Glutamatergic neuron (in vitro differentiated cells): Measurements from ENCODE around the gene FAM184B. TPM values are rescaled to one million over a fixed set of nuclear protein-coding genes. Genes with fewer than 3 reads are reported as not detected.

Source experiments
- DNase-seq: peaks from one replicate; pipeline ENCODE4 v3.0.0; 2022
- H3K27ac Mint-ChIP-seq: one replicate; pipeline ENCODE4 v1.8.0; 2020; ENCODE audit warnings: mild to moderate bottlenecking, mixed read lengths, inconsistent platforms; ENCODE audit not compliant: unreplicated experiment
- H3K27me3 Mint-ChIP-seq: one replicate; pipeline ENCODE4 v1.8.0; 2020; ENCODE audit warnings: mild to moderate bottlenecking, moderate library complexity, mixed read lengths, inconsistent platforms; ENCODE audit not compliant: unreplicated experiment
- H3K36me3 Mint-ChIP-seq: one replicate; pipeline ENCODE4 v1.8.0; 2020; ENCODE audit warnings: mild to moderate bottlenecking, mixed read lengths, inconsistent platforms; ENCODE audit not compliant: unreplicated experiment
- H3K4me1 Mint-ChIP-seq: one replicate; pipeline ENCODE4 v1.8.0; 2020; ENCODE audit warnings: mild to moderate bottlenecking, low read depth, mixed read lengths, inconsistent platforms; ENCODE audit not compliant: unreplicated experiment
- H3K4me3 Mint-ChIP-seq: one replicate; pipeline ENCODE4 v1.8.0; 2020; ENCODE audit warnings: mild to moderate bottlenecking, mixed read lengths, inconsistent platforms; ENCODE audit not compliant: unreplicated experiment
- H3K9me3 Mint-ChIP-seq: one replicate; pipeline ENCODE4 v1.8.0; 2020; ENCODE audit warnings: mild to moderate bottlenecking, moderate library complexity, mixed read lengths, inconsistent platforms; ENCODE audit not compliant: unreplicated experiment
- total RNA-seq: library from RNA; stranded (reverse); fragmentation: NEBNext Ultra II Directional; extraction: Animal tissue kit (Norgen Biotek cat#: 25700); gene quantifications from one replicate; pipeline ENCODE4 v1.2.1, GENCODE V29; 2021; ENCODE audit not compliant: unreplicated experiment
- TF ChIP-seq, protein P1 (sequence below): fragments of 200-600 bp; sonication (generic); IDR thresholded peaks from one replicate; pipeline ENCODE4 v1.5.0; 2021; ENCODE audit not compliant: partially characterized antibody, unreplicated experiment

FAM184B gene
- total RNA-seq, 1 donor from 2014 or later: not detected

GRCh38 chr4:17630228-17630627, 151.2 kb downstream of the FAM184B start:
- no peak overlapping the region for H3K4me3 Mint-ChIP-seq
- peaks cover 4% of the 10 kb centered on the region for H3K36me3 Mint-ChIP-seq
- H3K27me3 Mint-ChIP-seq: peaks cover 2% of the 10 kb centered on the region
- TF ChIP-seq, protein P1, sequence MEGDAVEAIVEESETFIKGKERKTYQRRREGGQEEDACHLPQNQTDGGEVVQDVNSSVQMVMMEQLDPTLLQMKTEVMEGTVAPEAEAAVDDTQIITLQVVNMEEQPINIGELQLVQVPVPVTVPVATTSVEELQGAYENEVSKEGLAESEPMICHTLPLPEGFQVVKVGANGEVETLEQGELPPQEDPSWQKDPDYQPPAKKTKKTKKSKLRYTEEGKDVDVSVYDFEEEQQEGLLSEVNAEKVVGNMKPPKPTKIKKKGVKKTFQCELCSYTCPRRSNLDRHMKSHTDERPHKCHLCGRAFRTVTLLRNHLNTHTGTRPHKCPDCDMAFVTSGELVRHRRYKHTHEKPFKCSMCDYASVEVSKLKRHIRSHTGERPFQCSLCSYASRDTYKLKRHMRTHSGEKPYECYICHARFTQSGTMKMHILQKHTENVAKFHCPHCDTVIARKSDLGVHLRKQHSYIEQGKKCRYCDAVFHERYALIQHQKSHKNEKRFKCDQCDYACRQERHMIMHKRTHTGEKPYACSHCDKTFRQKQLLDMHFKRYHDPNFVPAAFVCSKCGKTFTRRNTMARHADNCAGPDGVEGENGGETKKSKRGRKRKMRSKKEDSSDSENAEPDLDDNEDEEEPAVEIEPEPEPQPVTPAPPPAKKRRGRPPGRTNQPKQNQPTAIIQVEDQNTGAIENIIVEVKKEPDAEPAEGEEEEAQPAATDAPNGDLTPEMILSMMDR: no peak
- H3K27ac Mint-ChIP-seq: no peak overlapping the region
- H3K9me3 Mint-ChIP-seq: no peaks in the 10 kb centered on the region
- H3K4me1 Mint-ChIP-seq: no peaks in the 10 kb centered on the region
- no peak for DNase-seq

GRCh38 chr4:17624821-17625220, 156.6 kb downstream of the FAM184B start:
- Mint-ChIP-seq H3K27ac (no peak overlapping the region), H3K9me3 (no peaks in the 10 kb centered on the region), H3K4me3 (no peak overlapping the region), H3K4me1 (no peaks in the 10 kb centered on the region), H3K27me3 (peaks cover 2% of the 10 kb centered on the region), H3K36me3 (peaks cover 4% of the 10 kb centered on the region)
- TF ChIP-seq, protein P1: no peak
- no peak for DNase-seq

DNA sequence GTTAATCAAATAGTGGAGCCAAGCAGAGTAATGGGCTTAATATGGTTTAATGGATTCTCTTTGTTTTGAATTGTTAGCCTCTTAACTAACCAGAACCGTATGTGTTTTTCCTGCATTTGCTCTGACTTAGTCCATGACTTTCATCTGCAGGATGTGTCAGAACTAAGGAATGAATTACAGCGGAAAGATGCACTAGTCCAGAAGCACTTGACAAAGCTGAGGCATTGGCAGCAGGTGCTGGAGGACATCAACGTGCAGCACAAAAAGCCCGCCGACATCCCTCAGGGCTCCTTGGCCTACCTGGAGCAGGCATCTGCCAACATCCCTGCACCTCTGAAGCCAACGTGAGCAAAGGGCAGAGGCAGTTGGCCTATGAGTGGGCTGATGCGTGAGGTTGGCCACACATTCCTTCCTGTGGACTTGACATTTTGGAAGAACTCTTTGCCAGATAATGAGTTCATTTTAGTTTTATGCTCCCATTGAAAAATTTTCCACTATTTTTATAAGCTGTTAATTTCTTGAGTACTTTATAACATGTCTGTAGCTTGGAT, 157.9 kb downstream of the FAM184B start:
- DNase-seq: no peak
- no peaks in the 10 kb centered on the region for H3K4me1 Mint-ChIP-seq
- H3K4me3 Mint-ChIP-seq: no peak overlapping the region
- TF ChIP-seq, protein P1: no peak
- no peaks in the 10 kb centered on the region for H3K9me3 Mint-ChIP-seq
- H3K27me3 Mint-ChIP-seq: peaks cover 2% of the 10 kb centered on the region
- H3K36me3 Mint-ChIP-seq: peaks cover 4% of the 10 kb centered on the region
- H3K27ac Mint-ChIP-seq: no peak overlapping the region

- Mint-ChIP-seq H3K9me3 (no peaks in the 10 kb centered on the region), H3K4me1 (no peaks in the 10 kb centered on the region), H3K27me3 (no peaks in the 10 kb centered on the region), H3K36me3 (no peaks in the 10 kb centered on the region), H3K4me3 (no peak overlapping the region), H3K27ac (no peak overlapping the region)
- TF ChIP-seq, protein P1: no peak
- no peak for DNase-seq
Observed at GRCh38 chr4:17619416-17620105, 161.9 kb downstream of the FAM184B start.

- Mint-ChIP-seq H3K36me3 (no peaks in the 10 kb centered on the region), H3K27me3 (peaks cover 2% of the 10 kb centered on the region), H3K4me3 (no peak overlapping the region), H3K27ac (no peak overlapping the region), H3K4me1 (no peaks in the 10 kb centered on the region), H3K9me3 (peaks cover 1% of the 10 kb centered on the region)
- DNase-seq: no peak
- TF ChIP-seq, protein P1: no peak
Observed at GRCh38 chr4:17618926-17619325, 162.5 kb downstream of the FAM184B start.
